CD14-positive monocyte (primary cell): ENCODE measurements around the gene SSU72. TPM values are rescaled to one million over a fixed set of nuclear protein-coding genes. Genes with fewer than 3 reads are reported as not detected.
A peak's percentile ranks its signal among the peaks of the same experiment; 100 is the strongest.

ENCODE experiments used
- DNase-seq, 3 donors: peaks; one replicate each; pipeline ENCODE4 v3.0.0-alpha.2; 2011 to 2022
- H2AFZ ChIP-seq: 2 replicates; pipeline ENCODE4 v1.6.0; 2012; ENCODE audit warnings: mild to moderate bottlenecking, low read depth, low read length, inconsistent platforms; ENCODE audit not compliant: insufficient read depth, poor library complexity, severe bottlenecking
- H3K27ac ChIP-seq, 2 donors: 1 replicate in 1 of 2; 2 replicates in 1 of 2; pipeline ENCODE4 v1.5.1; 2012 to 2013; ENCODE audit warnings: low read length in 2 of 2, control low read depth in 1 of 2, inconsistent platforms in 1 of 2, low read depth in 1 of 2, mild to moderate bottlenecking in 1 of 2
- H3K27me3 ChIP-seq, 2 donors: one replicate each; pipeline versions ENCODE4 v1.6.0 to v1.6.1; 2011 to 2013; ENCODE audit warnings: low read length in 2 of 2; ENCODE audit not compliant: control insufficient read depth in 2 of 2, insufficient read depth in 2 of 2
- H3K36me3 ChIP-seq, 2 donors: replicated peaks in 1 of 2; 1 replicate in 1 of 2; 2 replicates in 1 of 2; pipeline versions ENCODE4 v1.5.1 to v1.6.1; 2012 to 2013; ENCODE audit warnings: low read length in 2 of 2, control low read depth in 1 of 2, inconsistent platforms in 1 of 2, mild to moderate bottlenecking in 1 of 2; ENCODE audit not compliant: insufficient read depth in 2 of 2, control insufficient read depth in 1 of 2
- H3K4me1 ChIP-seq, 2 donors: 1 replicate in 1 of 2; 2 replicates in 1 of 2; pipeline versions ENCODE4 v1.5.1 to v1.6.1; 2012 to 2013; ENCODE audit warnings: low read length in 2 of 2, control low read depth in 1 of 2, inconsistent platforms in 1 of 2, mild to moderate bottlenecking in 1 of 2, moderate library complexity in 1 of 2; ENCODE audit not compliant: insufficient read depth in 2 of 2, control insufficient read depth in 1 of 2
- H3K4me2 ChIP-seq: replicated peaks from 2 replicates; pipeline ENCODE3; 2012; ENCODE audit warnings: low read length, moderate library complexity, mild to moderate bottlenecking; ENCODE audit not compliant: poor library complexity, severe bottlenecking; ENCODE audit errors: extremely low read depth
- H3K4me3 ChIP-seq, 3 experiments: fragments of 200-600 bp in 1 of 3; sonication (generic) in 1 of 3; replicated peaks in 1 of 3; 1 replicate in 2 of 3; 2 replicates in 1 of 3; pipeline ENCODE4 v1.5.1; 2011 to 2013; ENCODE audit warnings: low read length in 3 of 3, mild to moderate bottlenecking in 3 of 3, control low read depth in 2 of 3, low read depth in 2 of 3, inconsistent platforms in 1 of 3, moderate library complexity in 1 of 3
- H3K79me2 ChIP-seq: 2 replicates; pipeline ENCODE4 v1.6.0; 2012; ENCODE audit warnings: mild to moderate bottlenecking, control low read depth, inconsistent platforms, low read length, moderate library complexity; ENCODE audit not compliant: insufficient read depth
- H3K9ac ChIP-seq: 2 replicates; pipeline ENCODE4 v1.6.0; 2017; ENCODE audit warnings: low read length, mild to moderate bottlenecking; ENCODE audit not compliant: insufficient read depth, poor library complexity, severe bottlenecking
- H3K9me3 ChIP-seq, 2 donors: replicated peaks in 1 of 2; 1 replicate in 1 of 2; 2 replicates in 1 of 2; pipeline versions ENCODE4 v1.5.1 to v1.6.1; 2012 to 2013; ENCODE audit warnings: low read length in 2 of 2, control low read depth in 1 of 2; ENCODE audit not compliant: control insufficient read depth in 1 of 2, insufficient read depth in 1 of 2
- H4K20me1 ChIP-seq: 2 replicates; pipeline ENCODE4 v1.6.0; 2012; ENCODE audit warnings: mild to moderate bottlenecking, low read length, control low read depth, moderate library complexity; ENCODE audit not compliant: insufficient read depth
- H3K27ac Mint-ChIP-seq, 7 donors: one replicate each; pipeline ENCODE4 v1.8.0; 2020; ENCODE audit warnings: mild to moderate bottlenecking in 7 of 7, mixed read lengths in 7 of 7, moderate library complexity in 6 of 7, inconsistent platforms in 2 of 7
- H3K27me3 Mint-ChIP-seq, 3 donors: one replicate each; pipeline ENCODE4 v1.8.0; 2021 to 2022; ENCODE audit warnings: low read depth in 3 of 3, mild to moderate bottlenecking in 3 of 3, mixed read lengths in 3 of 3, moderate library complexity in 3 of 3, inconsistent platforms in 1 of 3
- H3K36me3 Mint-ChIP-seq, 2 donors: one replicate each; pipeline ENCODE4 v1.8.0; 2020; ENCODE audit warnings: mixed read lengths in 2 of 2, inconsistent platforms in 1 of 2, mild to moderate bottlenecking in 1 of 2
- H3K4me1 Mint-ChIP-seq: one replicate; pipeline ENCODE4 v1.8.0; 2020; ENCODE audit warnings: mild to moderate bottlenecking, mixed read lengths
- H3K4me3 Mint-ChIP-seq, 2 donors: one replicate each; pipeline ENCODE4 v1.8.0; 2020; ENCODE audit warnings: mild to moderate bottlenecking in 2 of 2, mixed read lengths in 2 of 2, moderate library complexity in 1 of 2
- H3K9me3 Mint-ChIP-seq, 7 donors: one replicate each; pipeline ENCODE4 v1.8.0; 2020 to 2022; ENCODE audit warnings: mixed read lengths in 7 of 7, mild to moderate bottlenecking in 6 of 7, moderate library complexity in 6 of 7, inconsistent platforms in 2 of 7
- CTCF ChIP-seq: fragments of 200-600 bp; IDR thresholded peaks from one replicate; pipeline ENCODE4 v1.8.0; 2022; ENCODE audit warnings: antibody characterized with exemption, mild to moderate bottlenecking
- WGBS: methylation state at CpG from one replicate; pipeline ENCODE4 v1.1.5; 2013; ENCODE audit warnings: missing lambda C conversion rate; ENCODE audit not compliant: insufficient coverage; 5-methylcytosine and 5-hydroxymethylcytosine counted together
- intact Hi-C, 2 donors: fragments of 100-400 bp; cut with micrococcal nuclease; formaldehyde crosslinking; loops; one replicate each; pipeline versions ENCODE4 v1.15.0 to v1.15.1; 2023
- polyA plus RNA-seq, 3 donors: library from polyadenylated mRNA; depleted of rRNA in 1 of 3; unstranded in 2 of 3; stranded (reverse) in 1 of 3; fragments of 300-500 nt in 2 of 3; fragments of >200 nt in 1 of 3; fragmentation: Illumina TruSeq in 2 of 3; gene quantifications; 1 replicate in 2 of 3; 2 replicates in 1 of 3; pipeline ENCODE4 v1.2.3, GENCODE V29; 2012 to 2021

Gene SSU72
- polyA plus RNA-seq, 3 donors, result 88.1 to 168 (median 138) TPM

- DNase-seq, result no peak
- no peak overlapping the region for H3K4me3 ChIP-seq
- WGBS, result 94% methylated on average over 25 of the region's 28 CpGs
These were observed 23.5 kb upstream of the SSU72 start for GRCh38 chr1:1598051-1598719.

GRCh38 chr1:1597275-1597930 lies 22.7 kb upstream of the SSU72 start:
- Histone ChIP-seq H3K36me3 (no peaks in the 10 kb centered on the region), H2AFZ (no peak overlapping the region), H3K79me2 (no peaks in the 10 kb centered on the region), H3K27ac (no peak overlapping the region), H3K9ac (no peak overlapping the region), H3K4me2 (no peak overlapping the region), H3K4me1 (peaks cover 33 to 46% of the 10 kb centered on the region in 2 donors), H3K4me3 (no peak overlapping the region), H4K20me1 (no peaks in the 10 kb centered on the region), H3K27me3 (peaks cover 0 to 26% of the 10 kb centered on the region in 2 donors), H3K9me3 (no peaks in the 10 kb centered on the region)
- DNase-seq, result peak in 1 of 3 donors; percentile 26
- H3K27ac Mint-ChIP-seq, result no peak overlapping the region
- H3K36me3 Mint-ChIP-seq, result no peaks in the 10 kb centered on the region
- H3K27me3 Mint-ChIP-seq, result peaks cover 10 to 17% (median 11%) of the 10 kb centered on the region in 3 donors
- 39% methylated on average over 8 of the region's 16 CpGs for WGBS
- peaks cover 0 to 2% (median 0%) of the 10 kb centered on the region in 7 donors for H3K9me3 Mint-ChIP-seq
- intact Hi-C loops, result no loop called here
- TF ChIP-seq CTCF, result no peak
- peaks cover 26% of the 10 kb centered on the region for H3K4me1 Mint-ChIP-seq
- peak overlapping the region in 1 of 2 donors; percentile 61 for H3K4me3 Mint-ChIP-seq

More at GRCh38 chr1:1598051-1598719, 23.5 kb upstream of the SSU72 start:
- H3K27ac Mint-ChIP-seq, result no peak overlapping the region
- Histone ChIP-seq H2AFZ (no peak overlapping the region), H4K20me1 (no peaks in the 10 kb centered on the region), H3K4me2 (no peak overlapping the region), H3K79me2 (no peaks in the 10 kb centered on the region), H3K4me1 (peaks cover 34 to 54% of the 10 kb centered on the region in 2 donors), H3K27ac (no peak overlapping the region), H3K27me3 (peaks cover 0 to 26% of the 10 kb centered on the region in 2 donors), H3K9ac (no peak overlapping the region), H3K9me3 (no peaks in the 10 kb centered on the region), H3K36me3 (no peaks in the 10 kb centered on the region)
- peaks cover 0 to 2% (median 0%) of the 10 kb centered on the region in 7 donors for H3K9me3 Mint-ChIP-seq
- intact Hi-C loops, result no loop called here
- H3K36me3 Mint-ChIP-seq, result no peaks in the 10 kb centered on the region
- peaks cover 32% of the 10 kb centered on the region for H3K4me1 Mint-ChIP-seq
- peak overlapping the region; percentile 61 to 71 for H3K4me3 Mint-ChIP-seq
- H3K27me3 Mint-ChIP-seq, result peaks cover 10 to 17% (median 11%) of the 10 kb centered on the region in 3 donors
- TF ChIP-seq CTCF, result no peak
